Neural cell (in vitro differentiated cells): Measurements from ENCODE around the gene DDX31. TPM values are rescaled to one million over a fixed set of nuclear protein-coding genes. Genes with fewer than 3 reads are reported as not detected.

Experiments used
- H2AFZ ChIP-seq: fragments of 200-600, 300-800 bp; sonication (generic), shearing (Covaris generic); 2 replicates; pipeline ENCODE4 v1.6.0; 2014; ENCODE audit warnings: low read depth, mild to moderate bottlenecking, antibody characterized with exemption, low read length, moderate library complexity
- H3F3A ChIP-seq: fragments of 200-600 bp; shearing (Covaris generic); 2 replicates; pipeline ENCODE4 v1.6.1; 2016; ENCODE audit warnings: mild to moderate bottlenecking, moderate library complexity, mixed read lengths, antibody characterized with exemption, low read length; ENCODE audit not compliant: insufficient read depth, poor library complexity, severe bottlenecking
- H3K27ac ChIP-seq: fragments of 200-600, 300-800 bp; sonication (generic), shearing (Covaris generic); 2 replicates; pipeline ENCODE4 v1.5.1; 2014; ENCODE audit warnings: mild to moderate bottlenecking, low read length, moderate library complexity
- H3K27me3 ChIP-seq: fragments of 300-800, 200-600 bp; sonication (generic), shearing (Covaris generic); 2 replicates; pipeline ENCODE4 v1.6.0; 2014; ENCODE audit warnings: mild to moderate bottlenecking, low read depth, low read length, moderate library complexity; ENCODE audit not compliant: insufficient read depth
- H3K36me3 ChIP-seq: fragments of 300-800, 200-600 bp; sonication (generic), shearing (Covaris generic); 2 replicates; pipeline ENCODE4 v1.5.1; 2014; ENCODE audit warnings: mild to moderate bottlenecking, antibody characterized with exemption, low read length, moderate library complexity; ENCODE audit not compliant: insufficient read depth
- H3K4me2 ChIP-seq: fragments of 300-800, 200-600 bp; sonication (generic), shearing (Covaris generic); 2 replicates; pipeline ENCODE4 v1.6.0; 2014; ENCODE audit warnings: mild to moderate bottlenecking, low read length
- H3K4me3 ChIP-seq: fragments of 300-800, 200-600 bp; sonication (generic), shearing (Covaris generic); 2 replicates; pipeline ENCODE4 v1.5.1; 2014; ENCODE audit warnings: mild to moderate bottlenecking, low read length, moderate library complexity
- H3K79me2 ChIP-seq: fragments of 200-600 bp; shearing (Covaris generic); replicated peaks from 2 replicates; pipeline ENCODE4 v1.6.0; 2014; ENCODE audit warnings: mild to moderate bottlenecking, low read length, moderate library complexity; ENCODE audit not compliant: insufficient read depth
- H3K9ac ChIP-seq: fragments of 300-800, 200-600 bp; sonication (generic), shearing (Covaris generic); 2 replicates; pipeline ENCODE4 v1.6.1; 2016; ENCODE audit warnings: mild to moderate bottlenecking, low read length, mixed read lengths
- H3K9me2 ChIP-seq: fragments of 200-600 bp; shearing (Covaris generic); 2 replicates; pipeline ENCODE4 v1.6.1; 2016; ENCODE audit warnings: mild to moderate bottlenecking, low read length, mixed read lengths; ENCODE audit not compliant: insufficient read depth
- H3K9me3 ChIP-seq: fragments of 200-600, 300-800 bp; sonication (generic), shearing (Covaris generic); 2 replicates; pipeline ENCODE4 v1.6.1; 2016; ENCODE audit warnings: mild to moderate bottlenecking, mixed run types, low read length, moderate library complexity, mixed read lengths
- H4K20me1 ChIP-seq: fragments of 200-600 bp; shearing (Covaris generic); 2 replicates; pipeline ENCODE4 v1.6.1; 2016; ENCODE audit warnings: mild to moderate bottlenecking, mixed run types; ENCODE audit not compliant: insufficient read depth
- CTCF ChIP-seq: fragments of 450-650 bp; IDR thresholded peaks from 2 replicates; pipeline ENCODE4 v1.5.1; 2014; ENCODE audit warnings: antibody characterized with exemption, mild to moderate bottlenecking, moderate library complexity; ENCODE audit not compliant: poor library complexity, severe bottlenecking
- EP300 ChIP-seq: fragments of 450-650 bp; conservative IDR thresholded peaks from 2 replicates; pipeline ENCODE4 v1.6.1; 2014; ENCODE audit warnings: antibody characterized with exemption, mild to moderate bottlenecking, moderate library complexity; ENCODE audit not compliant: poor library complexity, severe bottlenecking
- EZH2 ChIP-seq: fragments of 200-600, 300-800 bp; shearing (Covaris generic), sonication (generic); IDR thresholded peaks from 2 replicates; pipeline ENCODE4 v1.6.1; 2014; ENCODE audit warnings: antibody characterized with exemption, low read length, borderline replicate concordance, mild to moderate bottlenecking; ENCODE audit not compliant: insufficient read depth, poor library complexity, severe bottlenecking
- MXI1 ChIP-seq: fragments of 450-650 bp; conservative IDR thresholded peaks from 2 replicates; pipeline ENCODE4 v1.6.1; 2014; ENCODE audit warnings: antibody characterized with exemption, mild to moderate bottlenecking; ENCODE audit not compliant: poor library complexity, severe bottlenecking
- RAD21 ChIP-seq: fragments of 450-650 bp; conservative IDR thresholded peaks from 2 replicates; pipeline ENCODE4 v1.6.1; 2014; ENCODE audit warnings: antibody characterized with exemption, mild to moderate bottlenecking, moderate library complexity
- REST ChIP-seq: IDR thresholded peaks from 2 replicates; pipeline ENCODE4 v1.6.1; 2012; ENCODE audit warnings: borderline replicate concordance
- SMC3 ChIP-seq: fragments of 450-650 bp; conservative IDR thresholded peaks from 2 replicates; pipeline ENCODE4 v1.6.1; 2014; ENCODE audit warnings: antibody characterized with exemption, mild to moderate bottlenecking, moderate library complexity; ENCODE audit not compliant: poor library complexity
- TAF1 ChIP-seq: IDR thresholded peaks from 2 replicates; pipeline ENCODE4 v1.6.1; 2012; ENCODE audit warnings: low read depth
- polyA plus RNA-seq: library from polyadenylated mRNA; depleted of rRNA; stranded (reverse); fragments of >200 nt; gene quantifications from 2 replicates; pipeline ENCODE4 v1.2.3, GENCODE V29; 2014

The DDX31 gene
- polyA plus RNA-seq, 1 donor from 2014 or later = 12.8 TPM

GRCh38 chr9:132656299-132656698, 13.5 kb downstream of the DDX31 start:
- no peaks in the 10 kb centered on the region for H3K9me2 ChIP-seq
- H3K9me3 ChIP-seq = no peaks in the 10 kb centered on the region
- no peak overlapping the region for H3K4me3 ChIP-seq
- H3K4me2 ChIP-seq = no peak overlapping the region
- no peaks in the 10 kb centered on the region for H3F3A ChIP-seq
- H2AFZ ChIP-seq = no peak overlapping the region
- H3K36me3 ChIP-seq = peaks cover 8% of the 10 kb centered on the region
- H4K20me1 ChIP-seq = no peaks in the 10 kb centered on the region
- no peaks in the 10 kb centered on the region for H3K79me2 ChIP-seq
- no peak overlapping the region for H3K9ac ChIP-seq
- no peak overlapping the region for H3K27ac ChIP-seq
- no peaks in the 10 kb centered on the region for H3K27me3 ChIP-seq
- TF ChIP-seq TAF1 = no peak
- TF ChIP-seq SMC3 = no peak
- TF ChIP-seq MXI1 = no peak
- no peak for TF ChIP-seq REST
- TF ChIP-seq EZH2 = no peak

- H3K9me2 ChIP-seq = no peaks in the 10 kb centered on the region
- peak; percentile 44 for TF ChIP-seq RAD21
- TF ChIP-seq REST = no peak
- TF ChIP-seq SMC3 = peak; percentile 64
- TF ChIP-seq EP300 = no peak
- no peak for TF ChIP-seq MXI1
- TF ChIP-seq CTCF = peak; percentile 49
- no peaks in the 10 kb centered on the region for H3K36me3 ChIP-seq
- no peak overlapping the region for H3K4me2 ChIP-seq
- H3K9ac ChIP-seq = no peak overlapping the region
- no peaks in the 10 kb centered on the region for H3K27me3 ChIP-seq
- H3K9me3 ChIP-seq = no peaks in the 10 kb centered on the region
- H4K20me1 ChIP-seq = no peaks in the 10 kb centered on the region
- H3F3A ChIP-seq = no peaks in the 10 kb centered on the region
- H3K79me2 ChIP-seq = no peaks in the 10 kb centered on the region
- H3K27ac ChIP-seq = no peak overlapping the region
- no peak overlapping the region for H3K4me3 ChIP-seq
- H2AFZ ChIP-seq = no peak overlapping the region
These were observed 18.5 kb downstream of the DDX31 start for GRCh38 chr9:132651259-132651658.
